H1 (cell line): ENCODE data around the gene ADPGK. TPM values are rescaled to one million over a fixed set of nuclear protein-coding genes. Genes with fewer than 3 reads are reported as not detected.

ENCODE experiments used
- BACH1 ChIP-seq: IDR thresholded peaks from 2 replicates; pipeline ENCODE4 v1.6.1; 2012; ENCODE audit warnings: low read length, improper control_type of control experiment
- CHD7 ChIP-seq: fragments of 300-600 bp; sonication (generic); IDR thresholded peaks from 2 replicates; pipeline ENCODE4 v1.7.1; 2012; ENCODE audit warnings: low read length, moderate library complexity, mild to moderate bottlenecking, inconsistent platforms; ENCODE audit not compliant: insufficient replicate concordance
- CTBP2 ChIP-seq: IDR thresholded peaks from 2 replicates; pipeline ENCODE4 v1.7.0; 2011; ENCODE audit warnings: borderline replicate concordance, mild to moderate bottlenecking, moderate library complexity, mixed read lengths, low read length; ENCODE audit not compliant: insufficient read depth, insufficient read length
- HDAC6 ChIP-seq: IDR thresholded peaks from one replicate; pipeline ENCODE4 v1.7.1; 2012; ENCODE audit warnings: low read depth, mild to moderate bottlenecking, inconsistent platforms, low read length, moderate library complexity
- RNF2 ChIP-seq: fragments of 200-900, 300-1000 bp; sonication (generic); IDR thresholded peaks from 2 replicates; pipeline ENCODE4 v1.7.1; 2016; ENCODE audit warnings: borderline replicate concordance, low read depth, mild to moderate bottlenecking, antibody characterized with exemption, low read length; ENCODE audit not compliant: poor library complexity, severe bottlenecking; ENCODE audit errors: missing control alignments
- RXRA ChIP-seq: IDR thresholded peaks from 2 replicates; pipeline ENCODE4 v1.6.1; 2011; ENCODE audit warnings: low read depth, mild to moderate bottlenecking, low read length, moderate library complexity; ENCODE audit not compliant: insufficient read depth
- TEAD4 ChIP-seq: IDR thresholded peaks from 2 replicates; pipeline ENCODE4 v1.6.1; 2012; ENCODE audit warnings: low read depth, low read length, inconsistent platforms, mixed read lengths
- USF2 ChIP-seq: IDR thresholded peaks from 2 replicates; pipeline ENCODE4 v1.6.1; 2011; ENCODE audit warnings: low read length, improper control_type of control experiment
- polyA plus RNA-seq, 7 experiments: library from polyadenylated mRNA; depleted of rRNA in 3 of 7; stranded (reverse) in 5 of 7; unstranded in 2 of 7; fragments of >200 nt in 5 of 7; fragments of 200-250 nt in 2 of 7; gene quantifications; 1 replicate in 5 of 7; 2 replicates in 1 of 7; 4 replicates in 1 of 7; pipeline versions ENCODE4 v1.2.1 to v1.2.3, GENCODE V29; 2011 to 2013; ENCODE audit warnings: missing spikeins in 2 of 7, mixed read lengths in 2 of 7
- total RNA-seq: library from RNA; stranded (reverse); fragmentation: NEBNext Ultra II Directional; extraction: Animal tissue kit (Norgen Biotek cat#: 25700); gene quantifications from 2 replicates; pipeline ENCODE4 v1.2.1, GENCODE V29; 2021

The ADPGK gene
- total and polyA plus RNA-seq, 2 of the 8 experiments (the other 6 are each of a cell fraction or from before 2014, with no cell fraction given) = 32.2 to 38.2 TPM

- TF ChIP-seq RNF2 (no peak), RXRA (no peak), TEAD4 (no peak), CTBP2 (no peak), BACH1 (no peak), CHD7 (no peak), HDAC6 (no peak), USF2 (peak; percentile 37)
Measured at GRCh38 chr15:72783640-72784455, at the start of gene ADPGK (continued).
